Pancreas (tissue), 10 donors: Measurements from ENCODE around the gene ZNF28. TPM values are rescaled to one million over a fixed set of nuclear protein-coding genes. Genes with fewer than 3 reads are reported as not detected.
A peak's percentile ranks its signal among the peaks of the same experiment; 100 is the strongest.
"Not testable (repeated sequence)": the region's sequence is repeated elsewhere in the genome, so short reads cannot be mapped to it uniquely, and the experiment has no call there.

Experiments
- ATAC-seq, 4 donors: fragments of 200-7000 bp; cut with Tn5 transposase; one replicate each; pipeline versions ENCODE4 v1.8.0 to v1.9.1; 2020; ENCODE audit warnings: mild to moderate bottlenecking in 4 of 4, moderate library complexity in 4 of 4
- DNase-seq, 6 donors: peaks; one replicate each; pipeline ENCODE4 v3.0.0-alpha.2; 2020
- FAIRE-seq: peaks from 2 replicates; lab custom pipeline; 2012; peaks lifted over from hg19 to GRCh38; lab: Jason Lieb, UNC
- H3K27ac ChIP-seq, 4 donors: fragments of 200-600 bp; sonication (generic); 1 replicate in 3 of 4; 2 replicates in 1 of 4; pipeline versions ENCODE4 v1.5.0 to v1.8.0; 2020
- H3K27me3 ChIP-seq, 4 donors: fragments of 200-600 bp; one replicate each; pipeline ENCODE4 v1.8.0; 2021
- H3K36me3 ChIP-seq, 3 donors: fragments of 200-600 bp; sonication (generic) in 1 of 3; one replicate each; pipeline versions ENCODE4 v1.5.0 to v1.8.0; 2020 to 2021
- H3K4me1 ChIP-seq, 3 donors: fragments of 200-600 bp; one replicate each; pipeline ENCODE4 v1.8.0; 2021
- H3K4me3 ChIP-seq, 4 donors: fragments of 200-600 bp; sonication (generic) in 2 of 4; one replicate each; pipeline versions ENCODE4 v1.5.0 to v1.8.0; 2020 to 2021
- H3K9me3 ChIP-seq, 4 donors: fragments of 200-600 bp; one replicate each; pipeline ENCODE4 v1.8.0; 2021
- CTCF ChIP-seq, 4 donors: fragments of 200-600 bp; sonication (generic) in 3 of 4; IDR thresholded peaks; one replicate each; pipeline versions ENCODE4 v1.5.0 to v1.8.0; 2021; ENCODE audit warnings: antibody characterized with exemption in 4 of 4
- WGBS, 2 donors: extraction: QIAGEN DNeasy Blood & Tissue Kit; methylation state at CpG; one replicate each; pipeline ENCODE4 v1.1.7; 2013; 5-methylcytosine and 5-hydroxymethylcytosine counted together
- intact Hi-C, 3 donors: fragments of 100-400 bp; cut with DNase I; formaldehyde crosslinking; loops; one replicate each; pipeline versions ENCODE4 v1.11.1 to v1.14.2; 2022
- polyA plus RNA-seq, 2 donors: library from polyadenylated mRNA; stranded (reverse); fragments of 200-250 nt; gene quantifications; one replicate each; pipeline ENCODE4 v1.2.3, GENCODE V29; 2013
- total RNA-seq, 6 donors: library from RNA; stranded (reverse); fragmentation: NEBNext Ultra II Directional in 4 of 6; extraction: Animal tissue kit (Norgen Biotek cat#: 25700) in 4 of 6; gene quantifications; one replicate each; pipeline versions ENCODE4 v1.2.1 to v1.2.4, GENCODE V29; 2021 to 2023
- donor health status: healthy with polysubstance abuse.
- donor health status: DM: no; HTN: no; CAD: no; lungs with moderate emphysema.
- donor health status: DM: no; HTN: no; CAD: no.
- donor health status: control.
- donor health status: control.
- donor health status: Bipolar disorder and iron deficiency.
- donor health status: DM: yes; HTN: yes; CAD: no.
- donor health status: DM: no; HTN: no; CAD: no.
- donor health status: DM: no; HTN: no; CAD: no.
- donor health status: DM: yes; HTN: yes; CAD: no.

Gene ZNF28
- total and polyA plus RNA-seq, 8 donors = 2.3 to 13.5 (median 6.8) TPM

GRCh38 chr19:52825765-52826164, 4.3 kb upstream of the ZNF28 start:
- Histone ChIP-seq H3K36me3 (no peaks in the 10 kb centered on the region), H3K27me3 (no peaks in the 10 kb centered on the region), H3K27ac (no peak overlapping the region), H3K4me3 (no peak overlapping the region), H3K9me3 (no peaks in the 10 kb centered on the region), H3K4me1 (no peaks in the 10 kb centered on the region)
- FAIRE-seq (no peak), ATAC-seq (no peak), DNase-seq (no peak)
- intact Hi-C loops = no loop called here
- 84 to 93% methylated on average over 5 of the region's 5 CpGs for WGBS, 2 donors
- TF ChIP-seq CTCF (IDR thresholded peaks at IDR 0.05) = no peak

GRCh38 chr19:52823676-52824075, 2.2 kb upstream of the ZNF28 start:
- 88 to 95% methylated on average over 12 of the region's 12 CpGs for WGBS, 2 donors
- no peak for TF ChIP-seq CTCF (IDR thresholded peaks at IDR 0.05)
- H3K4me3 ChIP-seq = no peak overlapping the region
- no peak for FAIRE-seq
- intact Hi-C loops = no loop called here
- no peak for ATAC-seq
- no peaks in the 10 kb centered on the region for H3K36me3 ChIP-seq
- no peaks in the 10 kb centered on the region for H3K4me1 ChIP-seq
- H3K27me3 ChIP-seq = no peaks in the 10 kb centered on the region
- no peak for DNase-seq
- no peaks in the 10 kb centered on the region for H3K9me3 ChIP-seq
- H3K27ac ChIP-seq = no peak overlapping the region

GRCh38 chr19:52820472-52821203, 795 bp downstream of the ZNF28 start:
- Histone ChIP-seq H3K27ac (peak overlapping the region in 1 of 4 donors; percentile 17), H3K4me3 (peak overlapping the region; percentile 44 to 67 (median 63))
- H3K9me3 ChIP-seq, intact Hi-C loops, H3K4me1 ChIP-seq, H3K36me3 ChIP-seq, FAIRE-seq, H3K27me3 ChIP-seq: not testable (repeated sequence)
- peak; percentile 47 to 55 (median 53) for ATAC-seq
- 5 to 6% methylated on average over 15 to 19 of the region's 19 CpGs for WGBS, 2 donors
- peak; percentile 25 to 57 (median 40) for DNase-seq

GRCh38 chr19:52809801-52810200, 11.6 kb downstream of the ZNF28 start:
- FAIRE-seq (no peak), ATAC-seq (no peak), DNase-seq (peak in 1 of 6 donors; percentile 49)
- intact Hi-C loops = no loop called here
- Histone ChIP-seq H3K9me3 (no peaks in the 10 kb centered on the region), H3K27me3 (no peaks in the 10 kb centered on the region), H3K4me1 (no peaks in the 10 kb centered on the region), H3K27ac (no peak overlapping the region), H3K36me3 (peaks cover 0 to 14% (median 3%) of the 10 kb centered on the region in 3 donors), H3K4me3 (no peak overlapping the region)
- 94 to 96% methylated on average over 31 to 32 of the region's 32 CpGs for whole genome bisulfite sequencing, 2 donors
- no peak for TF ChIP-seq CTCF (IDR thresholded peaks at IDR 0.05)

- FAIRE-seq, H3K4me3 ChIP-seq, H3K27me3 ChIP-seq, intact Hi-C loops, H3K27ac ChIP-seq, DNase-seq, H3K4me1 ChIP-seq, ATAC-seq: not testable (repeated sequence)
- Histone ChIP-seq H3K36me3 (peaks cover 8 to 43% (median 17%) of the 10 kb centered on the region in 3 donors), H3K9me3 (peaks cover 0 to 17% (median 2%) of the 10 kb centered on the region in 4 donors)
- 96 to 100% methylated on average over 9 of the region's 9 CpGs for WGBS, 2 donors
Measured at GRCh38 chr19:52799950-52800640, 21.3 kb downstream of the ZNF28 start.
